Measurements from ENCODE around the gene OXCT1. TPM values are rescaled to one million over a fixed set of nuclear protein-coding genes. Genes with fewer than 3 reads are reported as not detected.
A peak's percentile ranks its signal among the peaks of the same experiment; 100 is the strongest.

The OXCT1 gene
- total and polyA plus RNA-seq, 9 of the 15 experiments (the other 6 are each of a cell fraction or from before 2014, with no cell fraction given): 24.7 to 61.2 (median 41.9) TPM

GRCh38 chr5:41903892-41904799 is 33.9 kb upstream of the OXCT1 start, which contains the start of gene RIMOC1 (continued):
- TF ChIP-seq CTCFL (IDR thresholded peaks at IDR 0.05; ENCODE audit: borderline replicate concordance, insufficient read depth, low read depth, low read length, poor library complexity, severe bottlenecking): no peak
- peak; percentile 87; the same call in 1 of the 2 replicates for TF ChIP-seq HBP1 (CRISPR knock-in tag; IDR thresholded peaks at IDR 0.05)
- TF ChIP-seq RNF2 (IDR thresholded peaks at IDR 0.05): no peak; the same call in 1 of the 2 replicates
- no peak for TF ChIP-seq DLX4 (CRISPR knock-in tag; IDR thresholded peaks at IDR 0.05)
- no peak for TF ChIP-seq MED1 (CRISPR knock-in tag; IDR thresholded peaks at IDR 0.05; ENCODE audit: borderline replicate concordance)
- peak; percentile 77; the same call in 1 of the 2 replicates for TF ChIP-seq ZNF232 (CRISPR knock-in tag; IDR thresholded peaks at IDR 0.05)
- TF ChIP-seq HDAC8 (tag; IDR thresholded peaks at IDR 0.05): peak; percentile 56; the same call in 1 of the 2 replicates
- TF ChIP-seq NR3C1 (CRISPR knock-in tag; IDR thresholded peaks at IDR 0.05): no peak
- no peak for TF ChIP-seq CUX1 (CRISPR knock-in tag; IDR thresholded peaks at IDR 0.05)
- TF ChIP-seq MLX (CRISPR knock-in tag; conservative IDR thresholded peaks at IDR 0.05): peak; percentile 84 to 86; a peak in 2 of 4 replicates
- peak; percentile 63; the same call in 1 of the 2 replicates for TF ChIP-seq BCOR (IDR thresholded peaks at IDR 0.05)
- peak; percentile 66; the same call in 1 of the 2 replicates for TF ChIP-seq CBFB (CRISPR knock-in tag; IDR thresholded peaks at IDR 0.05)
- no peak for TF ChIP-seq TAF15 (IDR thresholded peaks at IDR 0.05; ENCODE audit: low read depth, low read length)

Data from K562 (cell line).